NT2/D1 (cell line): ENCODE measurements around the gene FSD1.

ENCODE experiments used
- DNase-seq: peaks from one replicate; pipeline ENCODE4 v3.0.0-alpha.2; 2011; ENCODE audit warnings: low read depth, low spot score
- H3K27me3 ChIP-seq: 2 replicates; pipeline ENCODE4 v1.6.0; 2011; ENCODE audit warnings: mild to moderate bottlenecking; ENCODE audit not compliant: insufficient read length, insufficient read depth
- H3K36me3 ChIP-seq: 2 replicates; pipeline ENCODE4 v1.6.1; 2011; ENCODE audit warnings: mild to moderate bottlenecking, low read length, mixed read lengths; ENCODE audit not compliant: insufficient read depth, insufficient read length
- H3K4me1 ChIP-seq: 2 replicates; pipeline ENCODE4 v1.5.1; 2011; ENCODE audit not compliant: insufficient read depth, insufficient read length
- H3K4me3 ChIP-seq: 2 replicates; pipeline ENCODE4 v1.5.1; 2011; ENCODE audit warnings: low read depth; ENCODE audit not compliant: insufficient read length
- H3K9ac ChIP-seq: 2 replicates; pipeline ENCODE4 v1.6.0; 2011; ENCODE audit warnings: low read depth; ENCODE audit not compliant: insufficient read length
- H3K9me3 ChIP-seq: 2 replicates; pipeline ENCODE4 v1.5.1; 2011; ENCODE audit warnings: mild to moderate bottlenecking, low read length; ENCODE audit not compliant: insufficient read depth
- SUZ12 ChIP-seq: IDR thresholded peaks from 2 replicates; pipeline ENCODE4 v1.6.1; 2011; ENCODE audit not compliant: insufficient read length, insufficient read depth; ENCODE audit errors: extremely low read depth
- YY1 ChIP-seq: IDR thresholded peaks from 2 replicates; pipeline ENCODE4 v1.6.1; 2011; ENCODE audit not compliant: insufficient read length, insufficient read depth
- ZNF274 ChIP-seq: IDR thresholded peaks from 2 replicates; pipeline ENCODE4 v1.6.1; 2011; ENCODE audit warnings: mild to moderate bottlenecking, low read depth, low read length

FSD1 gene

DNA sequence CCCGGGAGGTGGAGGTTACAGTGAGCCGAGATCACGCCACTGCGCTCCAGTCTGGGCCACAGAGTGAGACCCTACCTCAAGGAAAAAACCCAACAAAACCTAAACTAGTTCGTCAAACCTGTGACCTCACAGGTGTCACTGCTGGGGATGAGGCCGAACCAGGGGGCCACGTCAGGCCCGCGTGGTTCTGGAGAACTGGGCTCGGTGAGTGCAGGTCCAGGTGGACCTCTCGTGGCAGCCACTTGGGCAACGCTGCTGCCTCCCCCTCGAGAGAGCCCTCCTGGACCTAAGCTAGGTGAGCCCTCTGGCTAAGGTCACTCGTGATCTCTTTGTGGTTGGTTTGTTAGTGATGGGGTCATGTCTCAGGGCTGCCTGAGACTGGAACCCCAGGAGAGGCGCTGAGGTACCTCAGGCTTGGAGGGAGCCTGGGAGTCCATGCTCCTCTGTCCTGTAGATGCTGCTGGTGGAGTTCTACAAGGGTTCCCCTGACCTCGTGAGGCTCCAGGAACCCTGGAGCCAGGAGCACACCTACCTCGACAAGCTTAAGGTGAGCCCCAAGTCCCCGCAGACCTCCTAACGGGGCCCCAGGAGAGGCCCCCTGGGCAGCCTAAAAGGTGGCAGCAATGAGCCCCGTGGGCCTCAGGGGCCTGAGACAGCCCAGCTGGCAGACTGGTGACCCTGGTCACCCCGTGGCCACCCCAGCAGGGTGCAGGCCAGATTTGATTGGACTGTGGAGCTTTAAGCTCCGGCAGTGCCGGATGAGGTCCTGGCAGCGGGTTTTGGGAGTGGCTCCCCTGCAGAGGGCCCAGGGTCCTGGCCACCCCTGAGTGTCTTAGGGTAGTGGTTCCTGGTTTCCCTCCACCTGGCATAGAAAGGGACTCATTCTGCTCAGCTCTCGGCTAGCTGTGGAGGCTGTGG lies 54.6 kb downstream of the FSD1 start:
- DNase-seq, result no peak
- Histone ChIP-seq H3K9me3 (no peaks in the 10 kb centered on the region), H3K4me1 (peaks cover 24% of the 10 kb centered on the region), H3K36me3 (peaks cover 89% of the 10 kb centered on the region), H3K27me3 (no peaks in the 10 kb centered on the region), H3K9ac (no peak overlapping the region), H3K4me3 (no peak overlapping the region)
- no peak for TF ChIP-seq ZNF274
- no peak for TF ChIP-seq YY1
- TF ChIP-seq SUZ12, result no peak

DNA sequence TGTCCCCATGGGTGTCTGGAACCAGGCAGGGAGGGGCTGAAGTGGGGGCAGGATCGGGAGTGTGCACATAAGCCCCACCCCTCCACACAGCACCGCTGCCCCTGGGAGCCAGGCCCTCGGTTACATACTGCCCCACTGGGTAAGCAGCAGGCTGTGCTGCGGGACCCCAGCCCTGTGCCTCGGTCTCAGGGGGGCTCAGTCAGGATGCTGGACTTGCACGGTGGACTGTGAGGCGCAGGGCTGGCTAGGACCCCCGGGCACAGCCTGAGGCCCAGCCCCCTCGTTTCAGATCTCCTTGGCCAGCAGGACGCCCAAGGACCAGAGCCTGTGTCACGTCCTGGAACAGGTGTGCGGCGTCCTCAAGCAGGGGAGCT lies 55.2 kb downstream of the FSD1 start:
- no peak for DNase-seq
- Histone ChIP-seq H3K36me3 (peaks cover 87% of the 10 kb centered on the region), H3K27me3 (no peaks in the 10 kb centered on the region), H3K4me3 (no peak overlapping the region), H3K9ac (peak overlapping the region; percentile 50), H3K4me1 (peaks cover 25% of the 10 kb centered on the region), H3K9me3 (no peaks in the 10 kb centered on the region)
- TF ChIP-seq YY1, result no peak
- no peak for TF ChIP-seq SUZ12
- TF ChIP-seq ZNF274, result no peak

DNA sequence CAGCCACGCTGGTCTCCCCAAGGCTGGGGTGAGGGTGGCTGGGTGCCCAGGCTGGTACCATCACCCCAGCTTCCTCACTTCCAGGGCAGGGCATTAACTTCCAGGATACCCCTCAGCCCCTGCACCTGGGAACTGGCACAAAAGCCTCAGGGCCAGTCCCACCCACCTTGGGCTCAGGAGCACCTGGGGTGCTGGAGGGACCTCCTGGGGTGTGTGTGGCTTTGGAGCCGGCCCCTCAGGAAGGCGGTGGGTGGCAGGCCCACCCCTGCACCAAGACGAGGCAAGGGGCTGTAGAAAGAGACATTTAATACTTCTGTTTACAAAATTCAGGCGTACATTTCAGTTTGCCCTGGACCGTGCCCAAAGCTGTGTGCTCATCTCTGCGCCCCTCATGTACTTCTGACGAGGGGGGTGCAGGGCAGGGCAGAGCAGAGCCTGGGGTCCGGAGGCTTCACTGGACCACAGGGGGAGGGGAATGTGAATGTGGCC lies 55.7 kb downstream of the FSD1 start:
- Histone ChIP-seq H3K4me3 (no peak overlapping the region), H3K4me1 (peaks cover 25% of the 10 kb centered on the region), H3K9ac (no peak overlapping the region), H3K36me3 (peaks cover 88% of the 10 kb centered on the region), H3K27me3 (no peaks in the 10 kb centered on the region), H3K9me3 (no peaks in the 10 kb centered on the region)
- no peak for TF ChIP-seq SUZ12
- no peak for TF ChIP-seq ZNF274
- no peak for DNase-seq

DNA sequence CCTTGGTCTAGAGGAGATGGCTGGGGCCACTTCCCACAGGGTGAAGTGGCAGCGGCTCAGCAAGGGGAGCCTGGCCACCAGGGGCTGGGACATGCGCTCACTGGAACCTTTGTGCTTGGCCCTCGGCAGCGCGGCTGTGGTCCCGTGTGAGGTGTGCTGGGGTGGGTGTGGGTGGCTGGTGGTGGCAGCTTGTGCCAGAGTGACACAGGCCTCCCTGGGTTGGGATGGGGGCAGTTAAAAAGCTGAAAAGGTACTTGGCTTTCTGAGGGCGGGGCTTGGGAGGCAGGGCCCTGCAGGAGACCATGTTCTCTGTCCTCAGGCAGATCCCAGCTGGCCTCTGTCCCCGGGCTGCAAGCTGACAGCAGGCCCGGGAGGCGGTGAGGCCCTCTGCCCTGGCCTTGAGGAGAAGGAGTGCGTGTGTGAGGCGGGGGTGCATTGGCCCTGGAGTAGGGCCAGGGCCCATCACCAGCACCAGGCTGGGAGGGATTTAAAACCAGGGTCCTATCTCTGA lies 56.3 kb downstream of the FSD1 start:
- TF ChIP-seq SUZ12 (no peak), YY1 (no peak), ZNF274 (no peak)
- Histone ChIP-seq H3K9ac (peak overlapping the region; percentile 56), H3K27me3 (no peaks in the 10 kb centered on the region), H3K36me3 (peaks cover 93% of the 10 kb centered on the region), H3K4me1 (peaks cover 31% of the 10 kb centered on the region), H3K9me3 (no peaks in the 10 kb centered on the region), H3K4me3 (no peak overlapping the region)
- DNase-seq, result no peak

DNA sequence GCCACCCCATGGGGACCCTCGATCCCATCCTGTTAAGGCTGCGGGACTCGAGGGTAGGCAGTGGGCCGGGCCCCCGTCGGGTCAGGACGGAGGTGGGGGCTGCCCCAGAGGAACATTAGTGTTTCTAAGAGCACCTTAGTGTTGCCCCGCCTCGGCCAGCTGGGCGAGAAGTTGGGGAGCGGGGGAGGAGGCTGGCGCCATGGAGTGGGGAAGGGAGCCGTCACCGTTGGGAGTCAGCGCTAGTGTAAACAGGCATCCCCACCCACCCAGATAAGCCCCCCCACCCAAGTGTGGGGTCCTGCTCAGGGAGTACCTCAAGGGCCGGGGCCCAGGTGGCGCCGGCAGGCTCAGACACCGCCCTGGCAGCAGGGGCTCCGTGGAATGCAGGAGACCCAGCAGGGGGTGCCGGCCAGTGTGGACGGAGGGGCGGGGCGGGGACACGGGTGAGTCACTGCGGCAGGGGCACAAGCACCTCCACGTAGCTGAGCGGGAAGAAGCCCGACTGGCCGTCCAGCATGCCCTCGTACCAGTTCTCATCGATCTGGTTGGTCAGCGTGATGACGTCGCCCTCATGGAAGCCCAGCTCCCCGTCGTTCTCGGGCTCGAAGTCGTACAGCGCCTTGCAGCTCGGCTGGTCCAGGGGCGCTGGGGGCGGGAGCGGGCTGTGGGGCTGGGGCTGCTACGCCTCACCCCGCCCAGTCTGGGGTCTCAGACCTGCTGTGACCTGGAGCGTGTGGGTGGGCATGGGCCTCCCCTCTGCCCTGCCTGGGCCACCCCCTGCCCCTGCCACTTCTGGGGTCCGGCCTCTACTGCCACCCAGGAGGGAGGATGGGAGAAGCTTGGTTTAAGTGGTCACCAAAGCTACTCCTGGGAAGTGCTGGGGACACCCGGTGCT lies 57.0 kb downstream of the FSD1 start:
- H3K4me3 ChIP-seq, result no peak overlapping the region
- no peak for TF ChIP-seq SUZ12
- TF ChIP-seq ZNF274, result no peak
- TF ChIP-seq YY1, result no peak
- H3K4me1 ChIP-seq, result peaks cover 35% of the 10 kb centered on the region
- no peaks in the 10 kb centered on the region for H3K9me3 ChIP-seq
- H3K27me3 ChIP-seq, result no peaks in the 10 kb centered on the region
- DNase-seq, result no peak
- H3K36me3 ChIP-seq, result peaks cover 93% of the 10 kb centered on the region
- peak overlapping the region; percentile 56 for H3K9ac ChIP-seq

DNA sequence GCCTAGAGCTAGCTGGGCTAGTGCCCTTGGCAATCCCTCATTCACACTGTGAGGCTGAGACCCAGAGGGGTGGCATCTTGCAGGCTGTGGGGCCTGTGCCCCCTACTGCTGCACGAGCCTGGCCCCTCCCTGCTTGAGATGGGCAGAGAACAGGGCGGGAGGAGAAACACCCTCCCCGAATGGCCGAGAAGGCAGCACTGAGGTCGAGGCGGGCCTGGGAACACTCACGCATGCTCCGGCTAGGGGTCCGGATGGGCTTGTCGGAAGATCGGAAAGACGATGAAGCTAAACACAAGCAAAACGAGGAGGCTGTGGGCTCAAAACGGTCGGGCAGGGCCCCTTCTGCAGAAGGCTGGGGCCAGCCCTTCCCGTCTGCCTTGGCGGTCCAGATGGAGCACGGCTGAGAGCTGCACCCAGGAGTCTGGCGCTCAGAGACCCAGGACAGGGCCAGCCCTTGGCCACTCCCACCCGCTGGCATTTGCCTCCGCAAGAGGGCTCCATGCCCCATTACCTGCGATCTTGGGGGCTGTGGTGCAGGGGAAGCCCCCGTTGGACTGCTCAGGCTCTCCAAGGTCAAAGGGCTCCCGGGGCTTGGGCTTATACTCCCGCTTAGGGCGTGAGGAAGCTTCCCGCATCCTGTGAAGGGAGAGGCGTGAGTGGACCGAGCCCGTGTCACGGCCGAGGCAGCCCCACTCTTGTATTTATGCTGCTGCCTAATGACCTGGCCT lies 57.9 kb downstream of the FSD1 start:
- Histone ChIP-seq H3K36me3 (peaks cover 94% of the 10 kb centered on the region), H3K27me3 (no peaks in the 10 kb centered on the region), H3K4me3 (no peak overlapping the region), H3K4me1 (peaks cover 32% of the 10 kb centered on the region), H3K9ac (no peak overlapping the region), H3K9me3 (no peaks in the 10 kb centered on the region)
- no peak for DNase-seq
- TF ChIP-seq YY1 (no peak), ZNF274 (no peak), SUZ12 (no peak)
